ENCODE results near the gene ANK2.
A peak's percentile ranks its signal among the peaks of the same experiment; 100 is the strongest.
"Not testable (repeated sequence)": the region's sequence is repeated elsewhere in the genome, so short reads cannot be mapped to it uniquely, and the experiment has no call there.

Gene ANK2

DNA sequence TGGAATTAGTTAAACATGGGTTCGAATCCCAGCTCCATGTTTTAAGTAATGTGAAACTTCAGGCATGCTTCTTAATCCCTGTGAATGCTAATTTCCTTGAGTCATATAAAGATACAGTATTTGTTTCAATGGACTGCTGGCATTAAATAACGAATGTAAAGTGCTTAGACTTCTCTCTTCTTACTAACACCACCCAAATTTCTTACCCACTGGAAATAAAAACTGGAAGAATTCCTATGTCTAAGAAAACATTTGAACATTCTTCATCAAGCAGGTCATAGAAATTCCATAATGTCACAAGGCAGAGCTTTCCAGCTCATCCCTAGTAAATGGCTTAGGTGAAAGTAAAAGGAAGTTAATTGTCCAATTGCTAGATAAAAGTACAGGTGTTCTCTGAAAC lies 172.5 kb downstream of the ANK2 start:
- no peak for DNase-seq

DNA sequence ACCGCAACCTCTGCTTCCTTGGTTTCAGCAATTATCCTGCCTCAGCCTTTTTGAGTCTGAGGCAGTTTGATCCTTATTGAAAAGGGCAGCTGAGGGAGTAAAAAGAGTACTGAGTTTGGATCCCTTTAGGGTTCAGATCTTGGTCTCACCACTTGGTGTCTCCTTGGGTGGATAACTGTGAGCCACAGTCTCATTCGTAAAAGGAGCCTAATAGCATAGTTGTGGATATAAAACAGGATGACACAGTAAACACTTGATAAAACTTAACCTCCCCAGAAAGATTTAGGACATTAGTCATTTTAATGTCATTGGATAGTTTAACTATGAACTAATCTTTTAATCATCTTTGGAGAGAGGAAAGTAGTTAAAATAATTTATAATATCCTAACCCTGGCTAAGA lies 173.0 kb downstream of the ANK2 start:
- no peak for DNase-seq

DNA sequence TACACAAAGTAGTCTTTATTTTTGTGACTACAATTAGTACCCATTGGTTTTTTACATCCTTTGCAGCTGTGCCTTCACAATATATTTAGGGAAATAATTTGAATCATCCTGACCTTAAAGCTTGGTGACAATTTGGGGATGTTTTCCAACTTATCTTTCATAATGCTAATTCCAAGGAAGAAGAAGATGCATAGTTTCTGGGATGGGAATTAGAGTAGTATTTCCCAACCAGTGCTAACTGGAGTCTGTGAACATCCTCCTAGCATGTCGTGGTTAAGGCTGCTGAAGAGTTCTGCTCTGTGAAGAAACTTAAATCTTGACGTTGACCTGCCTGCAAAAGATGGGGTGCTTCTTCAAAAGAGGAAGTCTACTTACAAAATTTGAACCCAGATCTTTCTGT lies 173.5 kb downstream of the ANK2 start:
- no peak for DNase-seq

DNA sequence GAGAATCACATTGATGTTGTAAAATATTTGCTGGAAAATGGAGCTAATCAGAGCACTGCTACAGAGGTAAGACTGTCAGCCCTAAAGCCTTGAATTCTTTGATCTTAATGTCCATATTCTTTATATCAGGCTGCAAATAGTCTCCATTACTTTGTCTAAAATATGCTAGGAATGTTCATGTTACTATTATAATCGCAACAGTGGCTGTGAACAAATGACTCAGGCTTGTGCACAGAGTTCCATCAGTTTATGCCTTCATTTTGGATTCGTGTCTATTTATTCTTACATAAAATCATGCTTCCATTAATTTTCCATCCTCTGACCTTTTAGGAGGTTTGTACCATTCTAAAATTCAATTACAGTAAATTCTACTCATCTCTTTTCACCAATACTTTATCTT lies 182.7 kb downstream of the ANK2 start:
- DNase-seq, result no peak

DNA sequence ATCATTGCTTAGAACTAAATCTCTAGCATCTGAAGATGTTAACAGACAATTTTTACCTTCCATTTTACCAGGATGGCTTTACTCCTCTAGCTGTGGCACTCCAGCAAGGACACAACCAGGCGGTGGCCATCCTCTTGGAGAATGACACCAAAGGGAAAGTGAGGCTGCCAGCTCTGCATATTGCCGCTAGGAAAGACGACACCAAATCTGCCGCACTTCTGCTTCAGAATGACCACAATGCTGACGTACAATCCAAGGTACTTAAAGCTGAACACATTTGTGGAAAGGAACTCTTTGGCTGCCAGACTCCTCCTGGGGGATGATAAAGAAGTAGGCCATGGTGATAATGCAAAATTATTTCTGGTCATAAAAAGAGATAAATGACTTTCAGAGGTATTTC lies 187.5 kb downstream of the ANK2 start:
- DNase-seq, result no peak

DNA sequence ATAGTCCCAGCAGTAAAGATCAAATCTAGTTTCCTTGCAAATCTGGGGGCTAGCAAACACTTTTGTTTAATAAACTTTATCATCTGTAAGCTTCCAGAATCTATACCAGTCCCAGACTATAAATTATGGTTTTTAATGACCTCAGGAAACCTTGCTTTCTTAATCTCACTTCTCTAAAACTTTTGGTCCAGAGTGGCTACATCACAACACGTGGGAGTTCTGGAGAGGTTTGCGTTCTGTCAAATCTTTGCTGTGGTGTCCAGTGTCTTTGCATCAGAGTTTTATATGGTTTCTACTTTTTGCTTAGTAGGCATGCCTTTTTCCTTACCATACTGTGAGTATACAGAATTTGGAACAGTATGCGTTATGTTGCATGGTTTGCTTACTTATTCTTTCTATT lies 193.9 kb downstream of the ANK2 start:
- DNase-seq, result no peak

DNA sequence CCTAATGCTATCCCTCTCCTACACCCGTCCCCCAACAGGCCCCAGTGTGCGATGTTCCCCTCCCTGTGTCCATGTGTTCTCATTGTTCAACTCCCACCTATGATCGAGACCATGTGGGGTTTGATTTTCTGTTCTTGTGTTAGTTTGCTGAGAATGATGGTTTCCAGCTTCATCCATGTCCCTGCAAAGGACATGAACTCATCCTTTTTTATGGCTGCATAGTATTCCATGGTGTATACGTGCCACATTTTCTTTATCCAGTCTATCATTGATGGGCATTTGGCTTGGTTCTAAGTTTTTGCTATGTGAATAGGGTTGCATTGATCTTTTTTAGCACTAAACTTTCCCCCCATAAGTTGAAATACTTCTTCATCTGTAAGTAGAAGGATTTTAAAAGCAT lies 195.3 kb downstream of the ANK2 start:
- DNase-seq, result not testable (repeated sequence)

DNA sequence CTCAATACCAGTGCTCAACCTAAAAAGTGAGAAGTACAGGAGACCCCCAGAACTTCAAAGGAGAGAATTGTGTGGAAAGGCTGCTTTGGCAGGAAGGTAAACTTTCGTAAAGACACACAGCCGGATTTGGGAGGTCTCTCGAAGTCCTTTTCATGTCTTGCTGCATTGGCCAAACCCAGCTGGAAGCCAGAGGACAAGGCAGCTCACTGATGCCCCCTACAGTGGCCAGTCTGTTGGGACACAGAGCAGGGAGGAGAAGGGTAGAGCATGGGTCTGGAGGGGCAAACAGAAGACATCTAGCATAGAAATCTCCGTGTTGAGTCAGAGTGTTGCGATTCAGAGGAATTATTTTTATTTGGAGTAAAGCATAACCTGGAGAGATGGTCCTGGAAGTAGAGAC lies 198.9 kb downstream of the ANK2 start:
- no peak for DNase-seq

DNA sequence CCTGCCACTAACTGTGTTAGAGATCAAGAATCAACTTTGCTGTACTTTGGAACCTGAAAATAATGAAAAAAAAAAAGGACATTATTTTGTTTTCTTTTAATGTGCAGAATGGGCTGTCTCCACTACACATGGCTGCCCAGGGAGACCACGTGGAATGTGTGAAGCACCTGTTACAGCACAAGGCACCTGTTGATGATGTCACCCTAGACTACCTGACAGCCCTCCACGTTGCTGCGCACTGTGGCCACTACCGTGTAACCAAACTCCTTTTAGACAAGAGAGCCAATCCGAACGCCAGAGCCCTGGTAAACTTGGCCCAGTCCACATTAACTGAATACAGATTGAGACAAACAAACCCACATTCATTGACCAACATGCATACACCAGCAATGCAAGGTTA lies 206.2 kb downstream of the ANK2 start:
- no peak for DNase-seq

DNA sequence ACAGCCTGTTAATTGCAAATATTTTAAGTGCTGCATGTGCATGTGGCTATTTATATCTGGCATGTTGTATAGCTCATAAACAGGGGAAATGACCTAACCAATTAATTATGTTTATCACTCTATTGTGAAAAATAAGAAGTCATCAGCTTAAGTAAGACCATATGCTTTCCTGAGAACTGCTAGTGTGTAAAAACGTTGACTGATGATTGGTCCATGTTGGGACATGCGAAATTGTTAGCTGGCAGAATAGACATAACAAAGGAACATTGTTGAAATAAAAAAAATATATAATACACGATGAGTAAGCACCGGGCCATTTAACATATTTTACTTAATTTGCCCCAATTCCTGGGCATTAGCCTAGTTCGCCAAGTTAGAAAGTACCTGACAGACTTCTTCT lies 207.5 kb downstream of the ANK2 start:
- no peak for DNase-seq

DNA sequence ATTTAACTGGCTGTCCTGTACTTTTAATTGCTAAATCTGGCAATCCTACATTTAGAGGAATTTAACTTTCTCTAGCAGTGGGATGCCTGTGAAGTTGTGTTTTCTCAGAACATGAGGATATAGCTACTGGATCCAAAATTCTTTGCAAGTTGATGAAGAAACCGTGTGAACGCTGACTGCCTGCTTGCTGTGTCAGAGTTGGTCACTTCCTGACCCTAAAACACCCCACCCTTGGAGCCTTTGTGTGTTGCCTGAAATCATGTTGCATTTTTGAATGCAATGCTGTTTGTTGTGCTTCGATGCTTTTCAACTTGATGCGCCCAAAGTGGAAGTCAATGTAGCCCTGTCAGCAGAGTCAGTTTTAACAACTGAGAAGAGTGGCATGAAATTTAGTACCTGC lies 211.2 kb downstream of the ANK2 start:
- DNase-seq, result no peak

DNA sequence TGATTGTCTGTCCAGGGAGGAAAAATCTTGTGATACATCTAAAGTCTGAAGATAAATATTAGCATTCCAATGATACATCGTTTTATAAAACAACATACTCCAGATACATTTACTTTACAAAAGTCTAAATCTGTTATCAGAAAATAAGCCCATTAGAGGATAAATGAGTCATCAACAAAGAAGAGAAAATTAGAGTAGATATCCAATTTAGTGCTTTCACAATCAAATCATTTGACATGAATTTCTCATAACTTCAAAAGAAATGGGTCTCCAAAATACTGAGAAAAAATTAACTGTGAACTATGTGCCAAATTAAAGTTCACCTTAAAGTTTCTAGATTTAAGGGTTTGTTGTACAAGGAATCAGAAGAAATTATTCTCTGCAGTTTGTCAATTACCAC lies 213.8 kb downstream of the ANK2 start:
- no peak for DNase-seq

DNA sequence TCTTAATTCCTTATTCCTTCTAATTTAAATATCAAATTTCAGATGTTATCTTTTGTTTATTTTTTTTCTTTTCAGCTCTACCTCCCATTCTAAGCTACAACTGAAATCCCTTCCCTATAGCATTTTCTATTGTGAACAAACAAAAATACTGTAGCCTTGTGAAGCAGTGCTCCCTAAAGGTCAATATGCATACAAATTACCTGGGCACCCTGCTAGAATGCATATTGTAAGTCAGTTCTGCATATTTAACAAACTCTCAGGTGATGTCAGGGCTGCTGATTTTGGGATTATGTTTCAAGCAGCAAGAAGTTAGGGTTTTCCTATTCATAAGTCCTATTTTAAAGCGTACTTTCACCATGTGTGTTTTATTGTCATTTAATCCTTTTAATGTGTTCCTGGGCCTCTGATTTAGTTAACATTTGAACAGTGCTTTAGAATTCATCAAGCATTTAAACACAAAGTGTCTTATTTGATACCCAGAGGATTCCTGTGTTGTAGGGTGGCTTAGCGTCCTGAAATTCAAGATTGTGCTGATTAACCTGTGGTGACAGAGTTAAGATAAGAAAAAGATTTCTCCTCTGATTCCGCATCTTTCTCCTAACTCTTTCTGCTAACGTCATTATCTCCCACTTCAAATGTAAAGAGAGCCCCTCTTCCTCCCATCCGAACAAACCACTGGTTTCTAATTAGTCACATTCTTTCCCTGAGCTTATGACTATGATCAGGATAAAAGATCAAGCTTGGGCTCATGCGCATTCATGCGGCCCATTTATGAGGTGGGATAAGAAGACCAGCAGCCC lies 221.3 kb downstream of the ANK2 start:
- DNase-seq, result no peak

DNA sequence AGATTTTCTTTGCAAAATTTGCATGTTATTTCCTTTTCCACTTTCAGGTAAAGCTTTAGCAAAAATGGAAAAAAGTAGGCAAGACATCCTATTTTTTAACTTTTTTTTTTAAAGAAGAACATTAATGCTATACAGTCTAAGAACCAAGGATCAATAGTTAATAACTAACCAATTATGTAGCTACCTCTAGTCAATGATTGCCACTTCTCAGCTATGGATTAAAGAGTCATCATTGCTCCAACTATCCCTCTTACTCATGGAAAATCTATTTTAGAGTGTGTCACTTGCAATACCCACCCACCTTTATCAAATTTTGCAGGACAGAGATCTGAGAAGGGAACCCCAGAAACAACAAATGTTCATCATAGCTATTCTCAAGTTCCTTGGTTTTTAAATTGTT lies 223.1 kb downstream of the ANK2 start:
- no peak for DNase-seq

DNA sequence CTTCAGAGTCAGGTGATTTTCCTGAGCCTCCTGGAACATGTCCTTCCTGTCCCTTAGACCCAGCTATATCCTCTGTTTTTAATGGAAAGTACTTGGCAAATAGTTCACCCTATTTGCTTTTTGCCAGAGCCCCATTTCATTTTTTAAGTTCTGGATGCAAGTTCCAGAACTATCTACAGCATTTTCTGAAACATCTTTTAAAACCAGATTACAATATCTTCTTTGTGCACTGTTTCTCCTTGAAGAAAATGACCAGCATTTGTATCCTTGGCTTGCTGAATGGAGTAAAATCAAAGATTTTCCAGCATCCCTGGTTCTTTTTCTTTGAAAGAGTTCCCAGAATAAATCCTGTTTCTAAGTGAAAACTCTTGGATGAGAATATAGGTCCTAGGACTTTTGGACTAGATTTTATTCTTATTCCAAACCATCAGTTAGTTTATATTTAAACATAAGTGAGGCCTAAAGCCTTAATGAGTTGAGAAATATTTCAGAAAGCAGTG lies 224.3 kb downstream of the ANK2 start:
- no peak for DNase-seq

DNA sequence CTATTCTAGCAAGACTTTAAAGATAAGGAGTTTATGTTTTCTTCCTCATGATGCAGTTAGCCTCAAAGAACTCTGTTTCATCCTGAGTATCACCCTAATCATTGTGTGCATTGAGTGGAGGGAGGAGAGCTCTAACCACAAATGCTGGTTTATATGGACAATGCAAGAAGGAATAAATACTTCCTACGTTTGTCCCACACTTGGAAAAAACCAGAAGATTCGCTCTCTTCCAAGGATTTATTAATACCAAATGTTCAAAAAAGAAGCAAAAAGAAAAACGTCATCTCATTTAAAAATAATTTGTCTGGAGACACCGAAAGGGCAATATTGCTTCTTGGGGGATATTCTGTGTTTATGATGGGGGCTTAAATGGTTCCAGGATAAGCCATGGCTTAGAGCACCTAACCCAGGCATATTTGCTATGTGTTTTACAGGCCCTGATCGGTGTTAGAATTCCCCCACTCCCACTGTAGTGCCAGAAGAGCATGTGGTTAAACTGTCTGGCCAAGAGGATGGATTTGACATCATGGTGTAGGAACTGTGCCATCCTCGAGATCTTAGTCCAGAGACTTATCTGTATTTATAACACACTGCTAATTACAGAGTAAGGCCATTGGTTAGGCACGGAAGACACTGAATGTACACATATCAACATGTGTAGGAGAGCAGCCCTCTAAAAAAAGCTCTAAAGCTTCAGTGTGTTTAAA lies 227.2 kb downstream of the ANK2 start:
- DNase-seq, result no peak

DNA sequence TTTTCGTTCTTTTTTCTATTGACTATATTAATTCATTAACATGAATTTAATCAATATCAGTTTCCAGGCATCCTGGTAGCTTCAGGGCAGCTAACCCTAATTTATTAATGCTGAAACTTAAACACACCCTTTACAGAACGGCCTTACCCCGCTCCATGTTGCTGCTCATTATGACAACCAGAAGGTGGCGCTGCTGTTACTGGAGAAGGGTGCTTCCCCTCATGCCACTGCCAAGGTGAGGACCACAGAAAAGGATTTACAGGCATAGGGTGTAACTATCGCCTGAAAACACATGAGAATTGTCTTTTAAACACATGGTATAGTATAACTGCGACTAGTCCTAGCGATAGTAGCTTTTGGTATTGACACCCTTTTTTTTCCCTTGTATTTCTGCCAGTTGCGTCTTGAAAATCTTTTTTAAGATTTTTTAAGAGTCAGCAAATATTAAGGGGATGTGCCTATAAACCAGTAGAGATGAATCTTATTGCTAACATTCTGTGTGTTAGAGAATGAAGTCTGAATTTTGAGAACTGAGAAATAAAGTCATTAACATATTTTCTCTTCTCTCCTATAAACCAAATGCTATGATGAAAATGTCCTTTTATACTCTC lies 229.0 kb downstream of the ANK2 start:
- peak; percentile 41 for DNase-seq

DNA sequence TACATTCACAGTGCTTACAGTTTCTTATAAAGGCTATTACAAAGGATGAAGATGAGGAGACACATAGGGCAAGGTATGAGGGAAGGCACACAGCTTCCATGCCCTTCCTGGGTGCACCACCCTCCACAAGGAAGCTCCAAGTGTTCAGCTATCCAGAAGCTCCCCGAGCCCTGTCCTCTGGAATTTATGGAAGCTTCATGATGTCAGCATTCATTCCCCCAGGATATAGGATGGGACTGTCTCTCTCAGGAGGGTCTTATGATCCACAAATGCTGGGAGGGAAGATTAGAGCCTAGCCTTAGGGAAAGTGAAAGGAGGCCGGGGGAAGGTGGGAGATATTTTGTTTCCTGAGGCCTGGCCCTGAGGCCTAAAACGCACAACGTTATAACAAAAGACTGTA lies 236.0 kb downstream of the ANK2 start:
- no peak for DNase-seq

DNA sequence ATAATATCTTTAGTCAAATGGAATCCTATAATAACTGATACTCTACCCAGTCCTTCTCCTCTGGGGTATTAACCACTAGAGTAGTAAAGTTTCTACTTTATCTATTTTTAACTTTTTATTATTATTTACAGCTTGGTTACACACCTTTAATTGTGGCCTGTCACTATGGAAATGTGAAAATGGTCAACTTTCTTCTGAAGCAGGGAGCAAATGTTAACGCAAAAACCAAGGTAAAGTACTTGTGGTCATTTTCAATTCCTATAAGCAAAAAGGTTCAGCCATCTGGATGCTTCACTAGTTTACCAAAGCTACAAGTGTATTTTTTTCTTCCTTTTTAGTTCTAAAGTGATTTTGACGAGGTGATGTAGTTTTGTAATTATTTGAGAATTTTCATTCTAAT lies 238.8 kb downstream of the ANK2 start:
- no peak for DNase-seq

DNA sequence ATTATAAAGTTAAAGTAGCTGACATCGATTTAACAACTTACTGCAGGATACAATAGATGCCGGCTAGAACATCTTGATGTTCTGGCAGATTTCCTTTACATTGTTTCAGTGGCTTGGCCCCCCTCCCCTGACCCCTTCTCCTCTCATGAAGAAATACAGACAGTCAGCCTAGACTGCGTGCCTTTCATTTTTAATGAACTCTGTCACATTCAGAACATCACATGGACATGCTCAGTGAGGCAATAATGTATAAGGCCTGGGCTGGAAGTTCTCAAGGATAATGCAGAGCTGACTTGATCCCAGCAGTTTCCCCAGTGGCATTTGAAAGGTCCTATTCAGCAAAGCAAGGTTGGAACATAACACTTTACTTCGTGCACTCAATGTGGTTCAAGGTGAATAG lies 239.2 kb downstream of the ANK2 start:
- no peak for DNase-seq

DNA sequence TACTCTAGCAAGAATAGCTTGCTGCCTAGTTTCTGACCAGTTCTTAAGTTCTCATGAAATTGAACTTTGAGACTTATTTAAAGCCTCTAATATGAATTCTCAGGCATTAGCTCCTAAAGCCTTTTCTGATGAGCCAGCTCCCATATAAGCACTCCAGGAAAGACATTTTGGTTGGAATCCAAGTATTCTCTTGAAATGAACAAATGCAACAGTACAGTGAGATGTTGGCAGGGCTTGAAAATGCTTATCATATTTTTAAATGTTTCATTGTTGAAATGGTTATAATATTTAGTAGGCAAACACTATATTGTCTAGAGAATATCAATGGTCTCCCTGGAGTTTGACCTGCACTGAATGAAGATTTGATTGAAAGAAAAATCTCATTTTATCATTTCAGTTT lies 240.3 kb downstream of the ANK2 start:
- no peak for DNase-seq

DNA sequence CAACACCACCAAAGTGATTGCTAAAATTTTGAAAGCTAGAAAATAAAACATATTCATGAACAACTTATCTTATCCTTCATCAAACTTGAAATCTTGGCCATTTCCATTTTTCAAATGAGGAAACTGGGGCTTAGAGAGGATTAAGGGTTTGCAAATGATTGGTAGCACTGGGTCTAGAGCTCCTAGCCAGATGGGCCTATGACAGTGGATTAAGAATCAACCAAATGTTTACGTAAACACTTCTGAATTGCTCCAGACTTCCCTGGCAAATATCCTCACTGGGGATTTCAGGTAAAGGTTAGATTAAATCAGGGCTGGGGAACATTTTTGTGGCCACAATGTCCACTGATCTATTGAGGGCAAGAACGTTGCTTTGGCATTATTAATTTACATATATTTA lies 241.2 kb downstream of the ANK2 start:
- no peak for DNase-seq

DNA sequence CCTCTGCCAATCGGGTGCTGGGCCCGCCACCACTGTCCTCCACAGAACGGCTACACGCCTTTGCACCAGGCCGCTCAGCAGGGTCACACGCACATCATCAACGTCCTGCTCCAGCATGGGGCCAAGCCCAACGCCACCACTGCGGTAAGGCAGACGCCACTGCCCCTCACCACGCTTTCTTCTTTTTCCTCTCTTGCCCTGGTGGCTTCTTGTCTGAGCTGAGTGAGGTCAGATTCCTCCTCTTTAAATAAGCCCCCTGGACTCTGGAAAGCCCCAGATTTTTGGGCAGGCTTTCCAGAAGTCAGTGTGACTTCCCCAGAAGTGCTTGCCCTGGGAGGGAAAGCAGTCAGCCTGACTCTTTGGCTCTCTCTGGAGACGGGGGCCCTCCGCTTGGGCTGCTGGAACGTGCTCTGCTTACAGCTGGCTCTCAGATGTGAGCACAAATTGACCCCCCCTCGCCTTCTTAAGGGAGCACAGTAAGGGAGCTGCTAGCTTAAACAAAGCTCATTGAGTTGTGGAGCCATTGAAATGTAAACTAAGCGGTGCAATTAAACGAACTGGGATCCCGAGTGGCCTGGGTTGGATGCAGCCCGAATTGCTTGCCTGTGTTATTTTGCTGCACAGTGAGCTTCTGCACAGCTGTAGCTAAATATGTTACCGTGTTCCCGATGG lies 243.1 kb downstream of the ANK2 start:
- no peak for DNase-seq
